ENCODE measurements around the gene KAT6B.

Gene KAT6B

DNA sequence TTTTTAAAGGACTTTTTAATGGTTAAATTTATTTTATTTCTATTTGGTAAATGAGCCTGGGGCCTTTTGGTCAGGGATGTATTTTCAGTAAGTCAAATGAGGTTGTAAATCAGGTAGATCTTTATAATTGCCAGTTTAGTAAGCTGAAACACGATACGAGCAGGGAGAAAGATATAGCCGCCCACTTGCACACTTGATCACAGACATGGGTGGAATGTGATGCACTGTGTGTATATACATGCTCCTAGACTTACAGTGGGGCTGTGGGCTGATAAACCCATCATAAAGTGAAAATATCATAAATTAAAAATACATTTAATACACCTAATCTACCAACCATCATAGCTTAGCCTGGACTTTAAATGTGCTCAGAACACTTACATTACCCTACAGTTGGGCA, 165.7 kb downstream of the KAT6B start:
- TF ChIP-seq CTCF (IDR thresholded peaks at IDR 0.05; ENCODE audit: low read depth, low read length, missing control alignments) = no peak
- H3K4me3 ChIP-seq (replicated peaks; ENCODE audit: low read depth, low read length) = no peak overlapping the region
- no peak for DNase-seq (ENCODE audit: extremely low read depth, low read depth)

GRCh38 chr10:74993649-74994048, 167.2 kb downstream of the KAT6B start:
- no peak for TF ChIP-seq CTCF (IDR thresholded peaks at IDR 0.05; ENCODE audit: low read depth, low read length, missing control alignments)
- H3K4me3 ChIP-seq (replicated peaks; ENCODE audit: low read depth, low read length) = no peak overlapping the region
- no peak for DNase-seq (ENCODE audit: extremely low read depth, low read depth)

DNA sequence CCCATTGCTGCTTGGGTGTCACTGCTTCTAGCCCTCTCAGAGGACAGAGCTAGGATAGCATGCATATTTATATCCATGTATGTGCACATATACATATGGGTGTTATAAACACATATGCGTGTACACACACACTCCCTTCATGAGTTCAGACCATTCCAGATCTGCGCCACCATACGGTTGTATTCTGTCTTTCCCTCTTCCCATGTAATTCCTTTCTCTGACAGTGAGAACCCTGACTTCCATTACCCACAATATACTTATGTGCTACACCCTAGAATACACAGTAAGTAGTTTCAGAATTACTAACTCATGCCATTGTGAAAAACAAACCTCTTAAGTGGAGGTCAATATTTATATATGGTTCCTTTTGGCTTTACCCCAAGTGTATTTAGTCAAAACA, 168.5 kb downstream of the KAT6B start:
- DNase-seq (ENCODE audit: extremely low read depth, low read depth) = no peak
- no peak for TF ChIP-seq CTCF (IDR thresholded peaks at IDR 0.05; ENCODE audit: low read depth, low read length, missing control alignments)

DNA sequence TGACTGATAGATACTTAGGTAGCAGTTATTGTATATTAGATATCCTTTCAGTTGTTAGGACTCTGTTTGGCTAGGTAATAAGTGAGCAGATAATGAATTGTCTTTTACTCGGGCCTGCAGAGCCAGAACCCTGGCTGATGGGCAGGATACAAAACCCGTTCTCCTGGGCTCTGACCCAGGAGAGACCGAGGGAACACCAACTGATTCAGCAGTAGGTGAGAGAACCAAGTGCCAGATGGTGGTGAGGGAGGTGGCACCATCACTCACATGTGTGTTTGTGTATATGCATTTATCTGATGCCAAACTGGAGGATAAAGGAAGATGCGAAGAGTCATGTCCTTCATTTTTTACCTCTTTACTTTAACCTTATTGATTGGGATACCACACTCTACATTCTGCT, 169.4 kb downstream of the KAT6B start:
- no peak overlapping the region for H3K4me3 ChIP-seq (replicated peaks; ENCODE audit: low read depth, low read length)
- no peak for DNase-seq (ENCODE audit: extremely low read depth, low read depth)
- no peak for TF ChIP-seq CTCF (IDR thresholded peaks at IDR 0.05; ENCODE audit: low read depth, low read length, missing control alignments)

More for the DNA sequence above, 168.5 kb downstream of the KAT6B start:
- no peak overlapping the region for H3K4me3 ChIP-seq (replicated peaks; ENCODE audit: low read depth, low read length)

- no peak for TF ChIP-seq CTCF (IDR thresholded peaks at IDR 0.05; ENCODE audit: low read depth, low read length, missing control alignments)
- no peak for DNase-seq (ENCODE audit: extremely low read depth, low read depth)
- no peak overlapping the region for H3K4me3 ChIP-seq (replicated peaks; ENCODE audit: low read depth, low read length)
These were observed 170.8 kb downstream of the KAT6B start for GRCh38 chr10:74997163-74997562.

DNA sequence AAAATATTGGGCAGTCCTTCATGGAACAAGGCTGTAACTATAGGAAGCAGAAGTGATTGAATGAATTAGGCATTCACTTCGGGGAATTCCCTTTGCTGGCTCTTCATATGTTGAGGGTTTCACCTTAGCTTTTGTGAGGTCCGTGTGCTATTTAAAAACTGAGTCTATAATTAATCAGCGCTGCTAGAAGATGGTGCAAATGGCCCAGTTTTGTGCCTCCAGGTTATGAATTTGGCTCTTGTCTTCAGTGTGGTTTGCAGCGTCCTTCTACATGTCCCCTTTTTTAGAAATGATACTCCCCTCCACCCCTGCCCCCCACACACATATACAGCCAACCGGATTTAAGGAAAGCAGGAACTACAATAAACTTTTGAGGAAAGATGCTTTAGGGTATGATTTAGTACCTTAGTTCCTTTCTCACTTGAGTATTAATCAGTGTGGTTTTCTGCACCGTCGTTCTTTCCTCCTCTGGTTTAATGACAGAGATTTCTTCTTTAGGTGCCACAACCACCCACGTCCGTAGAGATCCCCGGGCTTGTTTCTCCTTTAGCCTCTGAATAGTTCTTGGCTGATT, 174.4 kb downstream of the KAT6B start:
- no peak overlapping the region for H3K4me3 ChIP-seq (replicated peaks; ENCODE audit: low read depth, low read length)
- TF ChIP-seq CTCF (IDR thresholded peaks at IDR 0.05; ENCODE audit: low read depth, low read length, missing control alignments) = no peak
- DNase-seq (ENCODE audit: extremely low read depth, low read depth) = no peak

- TF ChIP-seq CTCF (IDR thresholded peaks at IDR 0.05; ENCODE audit: low read depth, low read length, missing control alignments) = no peak
- no peak for DNase-seq (ENCODE audit: extremely low read depth, low read depth)
- no peak overlapping the region for H3K4me3 ChIP-seq (replicated peaks; ENCODE audit: low read depth, low read length)
These were observed 175.4 kb downstream of the KAT6B start for GRCh38 chr10:75001715-75002350.
